Stimulated activated naive CD8-positive, alpha-beta T cell treated with anti-CD3 and anti-CD28 coated beads, Interleukin-15, amount 100 ng/mL, for 72 hours (primary cell): ENCODE results near the gene ST7.

Source experiments
- ATAC-seq: fragments of 150-1000 bp; cut with Tn5 transposase; 2 replicates; pipeline ENCODE4 v1.10.0; 2021; ENCODE audit warnings: mild to moderate bottlenecking, moderate library complexity
- DNase-seq, 2 donors: peaks; one replicate each; pipeline ENCODE4 v3.0.0; 2021 to 2022
- H3K27ac Mint-ChIP-seq, 2 donors: one replicate each; pipeline ENCODE4 v1.8.0; 2022; ENCODE audit warnings: mild to moderate bottlenecking in 2 of 2, mixed read lengths in 2 of 2, moderate library complexity in 2 of 2
- H3K27me3 Mint-ChIP-seq: one replicate; pipeline ENCODE4 v1.8.0; 2022; ENCODE audit warnings: mixed read lengths
- H3K4me1 Mint-ChIP-seq: one replicate; pipeline ENCODE4 v1.8.0; 2022; ENCODE audit warnings: mild to moderate bottlenecking, mixed read lengths
- H3K4me3 Mint-ChIP-seq, 2 donors: one replicate each; pipeline ENCODE4 v1.8.0; 2022; ENCODE audit warnings: mild to moderate bottlenecking in 2 of 2, mixed read lengths in 2 of 2, moderate library complexity in 1 of 2
- H3K9me3 Mint-ChIP-seq, 2 donors: one replicate each; pipeline ENCODE4 v1.8.0; 2022; ENCODE audit warnings: mixed read lengths in 2 of 2

ST7 gene

GRCh38 chr7:117269886-117270285 is 316.6 kb downstream of the ST7 start:
- H3K27ac Mint-ChIP-seq, result no peak overlapping the region
- H3K4me3 Mint-ChIP-seq, result no peak overlapping the region
- no peaks in the 10 kb centered on the region for H3K4me1 Mint-ChIP-seq
- DNase-seq, result no peak
- no peaks in the 10 kb centered on the region for H3K9me3 Mint-ChIP-seq
- peaks cover 33% of the 10 kb centered on the region for H3K27me3 Mint-ChIP-seq
- ATAC-seq, result no peak

- ATAC-seq, result no peak
- DNase-seq, result no peak
- peaks cover 38% of the 10 kb centered on the region for H3K27me3 Mint-ChIP-seq
- H3K27ac Mint-ChIP-seq, result no peak overlapping the region
- H3K9me3 Mint-ChIP-seq, result no peaks in the 10 kb centered on the region
- H3K4me3 Mint-ChIP-seq, result no peak overlapping the region
- H3K4me1 Mint-ChIP-seq, result no peaks in the 10 kb centered on the region
Measured at GRCh38 chr7:117270371-117270770, 317.1 kb downstream of the ST7 start.

- no peaks in the 10 kb centered on the region for H3K4me1 Mint-ChIP-seq
- ATAC-seq, result no peak
- no peaks in the 10 kb centered on the region for H3K9me3 Mint-ChIP-seq
- no peak for DNase-seq
- H3K4me3 Mint-ChIP-seq, result no peak overlapping the region
- no peak overlapping the region for H3K27ac Mint-ChIP-seq
- H3K27me3 Mint-ChIP-seq, result peaks cover 39% of the 10 kb centered on the region
Measured at GRCh38 chr7:117271566-117271965, 318.3 kb downstream of the ST7 start.

GRCh38 chr7:117272017-117272759 is 318.9 kb downstream of the ST7 start:
- Mint-ChIP-seq H3K4me1 (no peaks in the 10 kb centered on the region), H3K27ac (peak overlapping the region in 1 of 2 donors; percentile 83), H3K9me3 (no peaks in the 10 kb centered on the region), H3K27me3 (peaks cover 40% of the 10 kb centered on the region), H3K4me3 (no peak overlapping the region)
- DNase-seq, result no peak
- ATAC-seq, result no peak

GRCh38 chr7:117273325-117273724 is 320.0 kb downstream of the ST7 start:
- Mint-ChIP-seq H3K4me3 (no peak overlapping the region), H3K27me3 (peaks cover 36% of the 10 kb centered on the region), H3K9me3 (no peaks in the 10 kb centered on the region), H3K27ac (no peak overlapping the region), H3K4me1 (no peaks in the 10 kb centered on the region)
- DNase-seq (no peak), ATAC-seq (no peak)

- Mint-ChIP-seq H3K9me3 (no peaks in the 10 kb centered on the region), H3K27ac (no peak overlapping the region), H3K4me1 (no peaks in the 10 kb centered on the region), H3K4me3 (no peak overlapping the region), H3K27me3 (peaks cover 36% of the 10 kb centered on the region)
- DNase-seq (no peak), ATAC-seq (no peak)
Measured at GRCh38 chr7:117273814-117274225, 320.5 kb downstream of the ST7 start.

- Mint-ChIP-seq H3K4me1 (no peaks in the 10 kb centered on the region), H3K4me3 (no peak overlapping the region), H3K27me3 (peaks cover 41% of the 10 kb centered on the region), H3K27ac (no peak overlapping the region), H3K9me3 (peaks cover 0 to 3% of the 10 kb centered on the region in 2 donors)
- DNase-seq, result no peak
- ATAC-seq, result no peak
Measured at GRCh38 chr7:117274951-117275350, 321.6 kb downstream of the ST7 start.

GRCh38 chr7:117277576-117277975 is 324.3 kb downstream of the ST7 start:
- Mint-ChIP-seq H3K27ac (no peak overlapping the region), H3K27me3 (peaks cover 30% of the 10 kb centered on the region), H3K9me3 (peaks cover 0 to 3% of the 10 kb centered on the region in 2 donors), H3K4me3 (no peak overlapping the region), H3K4me1 (no peaks in the 10 kb centered on the region)
- no peak for ATAC-seq
- DNase-seq, result no peak

- Mint-ChIP-seq H3K27ac (no peak overlapping the region), H3K9me3 (peaks cover 0 to 3% of the 10 kb centered on the region in 2 donors), H3K27me3 (peaks cover 26% of the 10 kb centered on the region), H3K4me3 (no peak overlapping the region), H3K4me1 (no peaks in the 10 kb centered on the region)
- ATAC-seq (no peak), DNase-seq (no peak)
Measured at GRCh38 chr7:117278040-117278439, 324.7 kb downstream of the ST7 start.

- peaks cover 21% of the 10 kb centered on the region for H3K27me3 Mint-ChIP-seq
- ATAC-seq (no peak), DNase-seq (no peak)
- H3K9me3 Mint-ChIP-seq, result peaks cover 0 to 3% of the 10 kb centered on the region in 2 donors
- no peak overlapping the region for H3K27ac Mint-ChIP-seq
- no peaks in the 10 kb centered on the region for H3K4me1 Mint-ChIP-seq
- no peak overlapping the region for H3K4me3 Mint-ChIP-seq
Measured at GRCh38 chr7:117279203-117279602, 325.9 kb downstream of the ST7 start.
